HG03521 (cell line): ENCODE measurements around the gene WNT2B.

Source experiments
- ATAC-seq: cut with Tn5 transposase; IDR thresholded peaks from one replicate; pipeline ENCODE4 v1.9.1; 2021; ENCODE audit warnings: mild to moderate bottlenecking, moderate library complexity; ENCODE audit not compliant: unreplicated experiment

The WNT2B gene

GRCh38 chr1:112524986-112525385 lies 16.2 kb downstream of the WNT2B start:
- no peak for ATAC-seq

DNA sequence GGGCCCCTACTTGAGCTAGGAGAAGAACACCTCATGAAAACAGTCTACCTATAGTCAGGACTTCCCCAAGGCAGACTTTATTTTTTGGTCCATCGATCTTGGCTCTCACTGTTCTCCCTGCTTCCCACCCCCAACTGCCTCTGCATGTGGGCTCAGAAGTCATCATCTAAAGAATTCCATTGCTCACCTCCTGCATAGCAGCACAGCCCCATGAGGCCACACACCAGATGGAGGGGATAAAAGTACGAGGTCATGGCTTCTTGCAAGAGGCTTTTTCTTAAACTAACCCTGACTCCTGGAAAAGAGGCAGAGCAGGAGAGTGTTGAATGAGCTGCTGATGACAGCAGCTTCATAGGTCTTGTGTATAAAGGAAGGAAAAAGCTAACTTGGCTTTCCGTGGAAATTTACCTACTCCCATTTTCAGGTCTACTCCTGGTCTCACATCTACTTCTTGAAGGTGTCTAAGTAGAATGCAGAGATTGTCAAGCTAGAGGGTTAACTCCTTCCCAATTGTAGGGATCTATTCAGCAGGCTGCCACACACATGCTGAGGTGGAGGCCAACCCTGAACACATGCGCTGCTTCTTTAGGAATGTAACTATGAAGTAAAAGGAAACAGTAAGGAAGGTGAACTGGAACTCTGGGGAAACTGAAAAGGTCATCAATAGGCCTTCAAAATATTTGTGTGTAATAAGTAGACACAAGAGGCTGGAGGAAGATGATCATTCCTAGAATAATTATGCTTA lies 18.7 kb downstream of the WNT2B start:
- no peak for ATAC-seq

DNA sequence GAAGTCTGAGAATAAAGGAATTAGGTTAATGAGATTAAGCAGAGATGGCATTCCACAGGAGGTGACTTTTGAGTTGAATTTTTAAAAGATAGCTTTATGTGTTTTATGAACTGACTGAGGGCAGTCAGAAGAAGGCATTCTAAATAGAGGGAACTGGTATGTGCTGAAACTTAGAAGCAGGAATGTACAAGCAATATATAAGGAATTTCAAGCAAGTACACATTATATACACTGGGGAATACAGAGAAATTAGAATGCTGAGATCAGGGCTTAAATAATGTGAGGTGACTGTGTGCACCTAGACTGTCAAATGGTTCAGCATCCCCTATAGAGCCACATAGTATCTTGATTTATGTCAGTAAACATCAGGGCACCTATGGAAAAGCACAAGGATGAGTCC lies 19.3 kb downstream of the WNT2B start:
- no peak for ATAC-seq

- ATAC-seq, result no peak
Observed at GRCh38 chr1:112529301-112529700, 20.5 kb downstream of the WNT2B start.

DNA sequence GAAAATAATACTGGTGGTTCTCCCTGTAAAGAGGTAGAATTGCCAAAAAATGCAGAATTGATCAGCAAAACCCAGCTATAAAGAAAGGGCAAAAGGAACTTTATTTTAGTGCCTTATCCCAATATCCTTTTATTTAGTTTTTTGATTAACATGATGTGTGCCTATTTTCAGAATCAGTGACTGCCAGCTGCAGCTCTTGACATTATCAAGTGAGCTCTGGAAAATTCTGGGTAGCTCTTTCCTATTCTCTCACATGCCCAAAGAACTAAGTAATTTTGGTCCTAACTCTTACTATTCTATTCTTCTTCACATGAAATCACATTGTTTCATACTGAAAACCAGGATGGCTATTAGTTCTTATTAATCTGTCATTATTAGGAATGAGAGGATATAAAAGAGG lies 22.1 kb downstream of the WNT2B start:
- ATAC-seq, result no peak

DNA sequence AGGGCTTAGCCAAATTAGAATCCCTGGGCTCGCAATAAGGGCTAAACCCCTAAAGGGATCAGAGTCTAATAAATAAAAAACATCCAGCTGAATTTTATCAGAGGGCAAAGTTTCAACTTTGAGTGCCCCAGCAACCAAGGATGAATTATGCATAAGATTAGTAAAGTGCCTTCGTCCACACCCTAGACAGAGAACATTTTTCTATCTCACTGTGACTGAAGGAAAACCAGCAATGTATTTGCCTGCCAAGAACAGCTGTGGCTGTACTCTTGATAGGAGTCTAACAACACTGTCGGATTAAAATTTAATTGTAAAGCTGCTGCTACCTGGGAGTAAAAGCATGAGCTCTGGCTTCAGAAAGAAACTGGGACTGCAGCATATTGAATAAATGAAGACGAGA lies 23.3 kb downstream of the WNT2B start:
- no peak for ATAC-seq

GRCh38 chr1:112533029-112533428 lies 24.3 kb downstream of the WNT2B start:
- ATAC-seq, result no peak

DNA sequence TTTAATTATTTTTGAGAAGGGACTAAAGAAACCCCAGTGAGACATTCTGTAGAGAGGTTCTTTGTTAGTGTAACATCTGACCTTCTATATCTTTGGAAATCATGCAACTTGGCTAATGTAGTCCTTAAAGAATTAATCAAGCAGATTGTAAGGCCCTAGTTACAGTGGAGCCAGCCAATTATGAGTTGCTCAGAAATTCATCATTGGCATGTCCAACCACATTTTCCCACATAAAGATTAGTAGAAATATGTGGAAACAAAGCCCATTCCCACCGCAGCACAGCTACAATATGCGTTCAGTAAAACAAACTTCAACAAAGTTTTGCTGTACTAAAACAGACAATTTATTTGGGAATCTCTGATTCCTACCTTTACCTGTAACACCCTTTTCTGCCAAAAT lies 27.8 kb downstream of the WNT2B start:
- no peak for ATAC-seq

- no peak for ATAC-seq
Observed at GRCh38 chr1:112537456-112537855, 28.7 kb downstream of the WNT2B start.

- no peak for ATAC-seq
Observed at GRCh38 chr1:112538883-112539282, 30.1 kb downstream of the WNT2B start.

DNA sequence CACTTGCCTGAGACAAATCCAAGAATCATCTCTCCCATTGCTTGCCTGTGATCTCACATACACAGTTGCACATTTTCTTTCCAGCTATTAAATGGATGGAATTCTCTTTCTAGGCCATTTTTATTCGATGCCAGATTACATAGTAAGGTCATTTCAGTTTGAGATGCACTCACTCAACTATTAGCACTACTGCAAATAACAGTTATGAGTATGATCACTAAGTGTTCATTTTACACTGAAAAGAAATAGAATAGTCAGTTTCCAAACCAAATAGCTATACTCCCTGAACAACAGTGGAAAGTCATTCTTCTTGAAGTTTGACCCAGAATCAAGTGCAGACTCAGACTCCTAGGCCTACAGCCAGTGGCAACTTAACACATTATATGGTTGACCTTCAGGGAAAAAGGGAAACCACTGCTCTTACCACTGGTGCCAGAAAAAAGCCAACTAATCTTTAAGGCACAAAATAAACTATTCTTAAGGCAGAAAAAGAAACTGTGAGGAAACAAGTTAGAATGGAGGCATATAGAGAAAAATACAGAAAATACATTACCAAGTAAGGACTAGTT lies 31.5 kb downstream of the WNT2B start:
- ATAC-seq, result no peak

GRCh38 chr1:112541299-112541698 lies 32.5 kb downstream of the WNT2B start:
- no peak for ATAC-seq

GRCh38 chr1:112542206-112542973 lies 33.6 kb downstream of the WNT2B start:
- ATAC-seq, result no peak

DNA sequence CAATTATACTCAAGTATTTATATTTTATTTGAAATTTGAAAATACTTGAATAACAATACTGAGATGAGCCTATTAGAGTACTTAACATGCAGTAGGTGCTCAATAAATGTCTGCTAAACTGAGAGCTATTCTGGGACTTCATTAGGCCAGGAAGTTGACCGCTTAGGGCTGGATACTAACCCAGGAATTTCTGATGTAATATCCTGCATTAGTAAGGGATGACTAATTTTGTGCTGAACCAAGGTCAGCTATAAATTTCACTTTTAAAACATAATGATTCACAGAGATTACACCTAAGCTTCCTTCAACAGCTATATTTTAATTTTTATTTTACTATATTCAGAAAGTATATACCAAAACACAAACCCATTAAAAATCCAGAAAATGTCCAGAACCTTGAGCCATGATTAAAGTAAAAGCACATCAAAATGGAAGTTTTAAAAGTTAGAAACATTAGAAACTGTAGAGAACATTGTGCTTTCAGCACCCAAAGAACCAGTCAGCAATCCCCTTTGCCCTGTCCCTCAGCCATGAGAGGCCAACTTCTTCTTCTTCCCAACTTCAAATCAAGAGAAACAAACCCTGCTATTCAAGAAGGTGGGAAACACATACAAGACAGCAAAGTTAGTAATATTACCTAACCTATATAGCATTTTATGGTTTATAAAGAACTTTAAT lies 35.4 kb downstream of the WNT2B start:
- no peak for ATAC-seq

- no peak for ATAC-seq
Observed at GRCh38 chr1:112544751-112545150, 36.0 kb downstream of the WNT2B start.

DNA sequence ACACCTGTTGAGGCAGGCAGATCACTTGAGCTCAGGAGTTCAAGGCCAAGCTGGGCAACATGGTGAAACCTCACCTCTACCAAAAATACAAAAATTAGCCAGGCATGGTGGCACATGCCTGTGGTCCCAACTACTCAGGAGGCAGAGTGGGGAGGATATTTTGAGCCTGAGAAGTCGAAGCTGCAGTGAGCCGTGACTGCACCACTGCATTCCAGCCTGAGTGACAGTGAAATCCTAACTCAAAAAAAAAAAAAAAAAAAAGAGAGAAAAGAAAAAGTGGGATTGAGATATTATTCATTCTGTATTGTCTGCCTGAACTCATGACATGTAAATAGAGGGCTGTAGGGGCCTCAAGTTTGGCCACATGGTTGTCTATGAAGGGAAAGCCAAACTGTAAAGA lies 37.3 kb downstream of the WNT2B start:
- ATAC-seq, result no peak

DNA sequence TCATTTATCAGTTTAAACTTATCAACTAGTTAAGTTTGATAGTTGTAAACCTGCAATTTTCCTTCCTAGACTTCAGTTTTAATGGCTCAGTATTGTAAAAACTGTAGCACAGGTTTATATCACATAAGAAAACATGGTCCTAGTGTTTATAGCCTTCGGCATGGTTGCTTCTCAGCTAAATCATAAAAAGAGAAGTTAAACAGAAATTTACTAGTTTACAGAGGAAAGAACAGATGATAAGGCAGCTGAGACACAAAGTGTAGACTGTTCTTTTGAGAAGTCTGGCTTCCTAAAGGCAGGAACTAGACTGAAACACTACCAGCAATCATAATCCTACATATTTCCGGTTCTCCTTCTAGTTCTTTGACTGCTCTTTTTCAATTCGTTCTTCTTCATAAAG lies 39.8 kb downstream of the WNT2B start:
- no peak for ATAC-seq

- no peak for ATAC-seq
Observed at GRCh38 chr1:112549590-112549989, 40.8 kb downstream of the WNT2B start.

DNA sequence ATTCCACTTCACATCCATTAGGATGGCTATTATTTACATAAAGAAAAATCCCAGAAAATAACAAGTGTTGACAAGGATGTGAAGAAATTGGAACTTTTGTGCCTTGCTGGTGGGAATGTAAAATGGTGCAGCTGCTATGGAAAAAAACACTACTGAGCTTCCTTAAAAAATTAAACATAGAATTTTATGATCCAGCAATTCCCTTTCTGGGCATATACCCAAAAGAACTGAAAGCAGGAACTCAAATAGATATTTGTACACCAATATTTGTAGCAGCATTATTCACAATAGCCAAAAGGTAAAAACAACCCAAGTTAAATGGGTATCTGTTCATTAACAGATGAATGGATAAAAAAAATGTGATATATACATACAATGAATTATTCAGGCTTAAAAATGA lies 45.6 kb downstream of the WNT2B start:
- no peak for ATAC-seq

GRCh38 chr1:112557385-112557784 lies 48.6 kb downstream of the WNT2B start:
- ATAC-seq, result no peak

DNA sequence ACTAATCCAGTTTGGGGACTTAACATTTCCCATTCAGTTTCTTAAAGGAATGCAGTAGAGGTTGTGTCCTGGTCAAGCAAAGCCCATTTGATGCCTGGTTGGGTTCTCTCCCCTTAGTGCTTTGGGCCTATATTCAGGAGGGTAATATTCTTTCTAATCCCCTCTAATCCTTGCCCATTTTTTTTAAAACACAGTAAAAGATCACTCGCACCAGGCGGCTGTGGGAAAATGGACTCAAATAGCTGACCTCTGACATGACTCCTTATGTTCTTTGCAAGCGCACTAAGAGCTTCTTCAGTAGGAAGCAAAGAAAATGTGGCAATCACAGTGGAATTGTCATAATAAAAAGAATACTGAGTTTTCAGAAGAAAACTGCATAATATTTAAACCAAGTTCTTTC lies 49.9 kb downstream of the WNT2B start:
- ATAC-seq, result no peak

DNA sequence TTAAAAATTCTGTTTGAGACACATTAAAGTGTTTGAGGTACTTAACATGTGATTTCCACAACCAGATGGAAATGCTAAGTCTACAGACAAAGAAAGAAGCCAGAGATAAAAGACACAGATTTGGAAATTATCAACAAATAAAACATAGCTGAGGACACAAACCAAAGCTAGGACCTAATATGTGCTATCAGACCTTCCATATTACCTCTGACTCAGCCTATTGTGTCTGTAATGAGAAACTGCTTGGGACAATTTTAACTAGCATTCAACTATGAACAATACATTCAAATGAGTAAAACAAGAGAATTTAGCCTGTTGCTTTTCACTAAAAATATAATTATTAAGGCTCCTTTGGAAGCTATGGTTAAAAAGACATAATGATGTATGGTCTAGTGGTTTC lies 54.6 kb downstream of the WNT2B start:
- ATAC-seq, result no peak
